Right lobe of liver (tissue), 6 donors: ENCODE measurements around the gene MRPL49. TPM values are rescaled to one million over a fixed set of nuclear protein-coding genes. Genes with fewer than 3 reads are reported as not detected.

ENCODE experiments used
- ATAC-seq, 4 donors: fragments of 200-7000 bp; cut with Tn5 transposase; one replicate each; pipeline ENCODE4 v1.9.1; 2020; ENCODE audit warnings: mild to moderate bottlenecking in 4 of 4, moderate library complexity in 4 of 4
- DNase-seq, 3 donors: peaks; one replicate each; pipeline ENCODE4 v3.0.0-alpha.2; 2020
- H3K27ac ChIP-seq, 3 donors: fragments of 200-600 bp; one replicate each; pipeline ENCODE4 v1.8.0; 2022
- H3K27me3 ChIP-seq, 2 donors: fragments of 200-600 bp; one replicate each; pipeline ENCODE4 v1.8.0; 2022
- H3K36me3 ChIP-seq, 4 donors: fragments of 200-600 bp; sonication (generic) in 1 of 4; one replicate each; pipeline versions ENCODE4 v1.5.1 to v1.8.0; 2017 to 2022; ENCODE audit warnings: control low read depth in 1 of 4
- H3K4me1 ChIP-seq, 4 donors: fragments of 200-600 bp; sonication (generic) in 1 of 4; one replicate each; pipeline versions ENCODE4 v1.5.1 to v1.8.0; 2017 to 2022; ENCODE audit warnings: control low read depth in 1 of 4
- H3K4me3 ChIP-seq, 3 donors: fragments of 200-600 bp; one replicate each; pipeline ENCODE4 v1.8.0; 2022
- H3K9me3 ChIP-seq, 4 donors: fragments of 200-600 bp; sonication (generic) in 1 of 4; one replicate each; pipeline versions ENCODE4 v1.5.1 to v1.8.0; 2017 to 2022; ENCODE audit warnings: control low read depth in 1 of 4
- POLR2A ChIP-seq: fragments of 450-650 bp; IDR thresholded peaks from one replicate; pipeline ENCODE4 v1.6.1; 2017; ENCODE audit warnings: antibody characterized with exemption, mild to moderate bottlenecking
- WGBS: methylation state at CpG from one replicate; pipeline ENCODE4 v1.1.6; 2018; ENCODE audit warnings: low coverage, low lambda C conversion rate; ENCODE audit not compliant: insufficient coverage; ENCODE audit errors: missing lambda C conversion rate; 5-methylcytosine and 5-hydroxymethylcytosine counted together
- intact Hi-C, 2 donors: fragments of 100-400 bp; cut with DNase I; formaldehyde crosslinking; loops; one replicate each; pipeline versions ENCODE4 v1.11.2 to v1.14.1; 2022
- total RNA-seq, 6 experiments: library from RNA; depleted of rRNA in 2 of 6; stranded (reverse); fragments of >200 nt in 2 of 6; fragmentation: NEBNext Ultra II Directional in 3 of 6; extraction: Animal tissue kit (Norgen Biotek cat#: 25700) in 3 of 6; gene quantifications; one replicate each; pipeline versions ENCODE4 v1.1.0 to v1.2.4, GENCODE V29; 2016 to 2023
- TF ChIP-seq, protein P1 (sequence below), 4 donors: fragments of 200-600 bp in 3 of 4; fragments of 450-650 bp in 1 of 4; IDR thresholded peaks; one replicate each; pipeline versions ENCODE4 v1.5.1 to v1.8.0; 2016 to 2022; ENCODE audit warnings: antibody characterized with exemption in 4 of 4, mild to moderate bottlenecking in 2 of 4
- donor health status: DM: no; HTN: yes; CAD: no.
- donor health status: DM: no; HTN: no; CAD: no.
- donor health status: DM: no; HTN: no; CAD: no.
- donor health status: DM: no; HTN: yes; CAD: no.
- donor health status: DM: no; HTN: yes; CAD: no.

Gene MRPL49
- total RNA-seq, 6 experiments from 2014 or later: 26.3 to 51.7 (median 28.4) TPM

DNA sequence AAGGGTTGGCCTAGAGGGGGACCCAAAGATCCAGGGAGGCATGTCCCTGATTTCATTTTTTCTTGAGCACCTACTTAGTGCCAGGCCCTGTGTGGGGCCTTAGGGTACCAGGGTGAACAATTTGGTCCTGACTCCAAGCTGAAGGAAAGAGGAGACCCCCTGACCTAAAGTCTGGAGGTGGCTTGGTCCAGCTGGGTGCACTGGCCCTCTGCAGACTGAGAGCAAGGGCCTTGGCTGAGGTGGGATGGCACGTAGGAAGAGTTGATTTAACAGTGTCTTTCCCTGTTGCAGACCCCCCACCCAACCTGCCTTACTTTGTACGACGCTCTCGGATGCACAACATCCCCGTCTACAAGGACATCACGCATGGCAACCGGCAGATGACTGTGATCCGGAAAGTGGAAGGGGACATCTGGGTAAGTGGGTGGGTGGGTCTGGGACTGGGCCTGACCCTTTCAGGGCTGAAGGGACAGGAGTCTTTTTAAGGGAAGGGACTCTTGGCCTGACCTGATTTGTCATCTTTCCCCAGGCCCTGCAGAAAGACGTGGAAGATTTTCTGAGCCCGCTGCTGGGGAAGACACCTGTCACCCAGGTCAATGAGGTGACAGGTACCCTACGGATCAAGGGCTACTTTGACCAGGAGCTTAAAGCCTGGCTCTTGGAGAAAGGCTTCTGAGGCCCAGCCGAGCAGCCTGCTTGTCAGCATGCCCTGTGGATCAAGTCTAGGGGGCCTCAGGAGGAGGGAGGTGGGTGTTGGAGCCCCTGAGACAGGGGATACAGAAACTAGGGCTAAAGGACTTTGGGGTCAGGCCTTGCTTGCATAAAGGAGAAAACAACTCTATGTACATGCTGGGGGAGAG is 3.3 kb downstream of the MRPL49 start:
- Histone ChIP-seq H3K4me1 (peaks cover 0 to 11% (median 4%) of the 10 kb centered on the region in 4 donors), H3K27ac (no peak overlapping the region), H3K4me3 (no peak overlapping the region), H3K27me3 (no peaks in the 10 kb centered on the region), H3K36me3 (peaks cover 9 to 64% (median 25%) of the 10 kb centered on the region in 4 donors), H3K9me3 (no peaks in the 10 kb centered on the region)
- WGBS: 81% methylated on average over 9 of the region's 12 CpGs
- intact Hi-C loops: loop anchor here in 1 of 2 donors (10.0 kb wide), 1 partner anchor 59 kb away; the partner anchor contains the start of gene CAPN1
- ATAC-seq (no peak), DNase-seq (peak in 1 of 3 donors; percentile 31)
- no peak for TF ChIP-seq POLR2A
- TF ChIP-seq, protein P1, sequence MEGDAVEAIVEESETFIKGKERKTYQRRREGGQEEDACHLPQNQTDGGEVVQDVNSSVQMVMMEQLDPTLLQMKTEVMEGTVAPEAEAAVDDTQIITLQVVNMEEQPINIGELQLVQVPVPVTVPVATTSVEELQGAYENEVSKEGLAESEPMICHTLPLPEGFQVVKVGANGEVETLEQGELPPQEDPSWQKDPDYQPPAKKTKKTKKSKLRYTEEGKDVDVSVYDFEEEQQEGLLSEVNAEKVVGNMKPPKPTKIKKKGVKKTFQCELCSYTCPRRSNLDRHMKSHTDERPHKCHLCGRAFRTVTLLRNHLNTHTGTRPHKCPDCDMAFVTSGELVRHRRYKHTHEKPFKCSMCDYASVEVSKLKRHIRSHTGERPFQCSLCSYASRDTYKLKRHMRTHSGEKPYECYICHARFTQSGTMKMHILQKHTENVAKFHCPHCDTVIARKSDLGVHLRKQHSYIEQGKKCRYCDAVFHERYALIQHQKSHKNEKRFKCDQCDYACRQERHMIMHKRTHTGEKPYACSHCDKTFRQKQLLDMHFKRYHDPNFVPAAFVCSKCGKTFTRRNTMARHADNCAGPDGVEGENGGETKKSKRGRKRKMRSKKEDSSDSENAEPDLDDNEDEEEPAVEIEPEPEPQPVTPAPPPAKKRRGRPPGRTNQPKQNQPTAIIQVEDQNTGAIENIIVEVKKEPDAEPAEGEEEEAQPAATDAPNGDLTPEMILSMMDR (IDR thresholded peaks at IDR 0.05): no peak

DNA sequence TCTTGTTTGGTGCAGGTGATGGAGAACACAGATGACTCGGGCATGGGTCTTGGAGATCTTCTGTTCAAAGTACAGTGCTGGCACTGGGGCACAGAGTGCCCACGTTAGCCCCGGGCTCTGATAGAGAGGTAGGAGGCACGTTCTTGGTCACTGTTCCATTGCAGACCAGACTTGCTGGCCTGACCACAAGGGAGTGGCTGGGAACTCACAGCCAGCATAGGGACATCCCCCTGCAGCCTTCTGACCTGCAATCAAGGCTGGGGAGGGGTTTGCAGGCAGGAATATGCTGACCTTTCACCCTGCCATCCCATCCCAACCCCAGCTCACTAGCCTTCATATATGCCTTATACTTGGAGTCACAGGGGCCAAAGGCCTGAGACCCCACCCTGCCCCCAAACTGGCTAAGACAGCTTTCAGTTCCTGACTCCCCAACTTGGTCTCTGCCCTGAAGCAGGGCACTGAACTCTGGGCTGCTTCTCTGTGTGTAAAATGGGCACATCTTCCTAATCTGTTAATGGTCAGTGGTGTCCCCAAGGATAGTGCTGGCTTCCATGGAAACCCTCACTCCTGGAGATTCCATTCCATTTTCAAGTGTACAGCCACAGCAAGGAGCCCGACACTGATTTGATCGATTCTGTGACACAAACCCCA is 4.6 kb downstream of the MRPL49 start:
- Histone ChIP-seq H3K36me3 (peaks cover 11 to 70% (median 28%) of the 10 kb centered on the region in 4 donors), H3K4me1 (peaks cover 0 to 6% (median 0%) of the 10 kb centered on the region in 4 donors), H3K4me3 (no peak overlapping the region), H3K27me3 (no peaks in the 10 kb centered on the region), H3K27ac (no peak overlapping the region), H3K9me3 (no peaks in the 10 kb centered on the region)
- intact Hi-C loops: loop anchor here in 1 of 2 donors (10.0 kb wide), 1 partner anchor 58 kb away; the partner anchor contains the start of gene CAPN1
- WGBS: 56% methylated on average over 6 of the region's 6 CpGs
- peak in 1 of 3 donors; percentile 21 for DNase-seq
- no peak for ATAC-seq
- TF ChIP-seq, protein P1 (IDR thresholded peaks at IDR 0.05): no peak
- TF ChIP-seq POLR2A: no peak

DNA sequence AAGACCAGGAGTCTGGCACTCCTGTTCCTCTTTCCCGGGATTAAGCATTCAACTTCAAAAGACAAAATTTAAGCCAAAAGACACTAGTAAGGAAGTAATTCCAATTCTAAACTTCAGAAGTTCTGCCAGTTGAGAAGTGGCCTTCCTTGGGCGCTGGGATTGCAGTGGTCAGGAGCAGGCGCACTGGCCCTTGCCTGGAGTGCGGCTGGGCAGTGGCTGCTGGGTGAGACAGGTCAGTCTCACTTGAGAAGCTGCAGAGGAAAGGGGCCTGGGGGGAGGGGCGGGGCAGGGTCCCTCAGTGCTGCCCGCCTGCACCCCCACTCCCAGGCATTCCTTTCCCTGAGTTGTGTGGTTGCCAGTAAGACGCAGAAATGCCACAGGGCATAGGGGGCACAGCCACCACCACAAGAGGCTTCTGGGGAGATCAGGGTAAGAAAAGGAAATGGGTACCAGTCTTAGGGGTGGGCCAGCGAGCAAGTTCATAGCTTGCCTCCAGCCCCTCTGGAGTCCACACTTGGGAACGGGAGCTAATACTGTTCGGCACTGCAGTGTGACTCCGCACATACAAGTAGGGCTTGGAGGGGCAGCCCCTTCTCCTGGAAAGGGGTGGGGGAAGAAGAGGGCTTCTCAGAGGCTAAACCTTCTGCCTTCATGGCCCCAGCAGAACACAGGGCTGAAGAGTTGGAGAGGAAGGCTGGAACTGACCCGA is 5.5 kb downstream of the MRPL49 start:
- no peak overlapping the region for H3K27ac ChIP-seq
- H3K4me1 ChIP-seq: peaks cover 0 to 11% (median 4%) of the 10 kb centered on the region in 4 donors
- H3K9me3 ChIP-seq: no peaks in the 10 kb centered on the region
- ATAC-seq: no peak
- H3K4me3 ChIP-seq: no peak overlapping the region
- peaks cover 11 to 79% (median 32%) of the 10 kb centered on the region in 4 donors for H3K36me3 ChIP-seq
- DNase-seq: no peak
- 67% methylated on average over 9 of the region's 12 CpGs for WGBS
- intact Hi-C loops: loop anchor here in 1 of 2 donors (10.0 kb wide), 1 partner anchor 57 kb away; the partner anchor contains the start of gene CAPN1
- TF ChIP-seq, protein P1 (IDR thresholded peaks at IDR 0.05): no peak
- TF ChIP-seq POLR2A: no peak
- H3K27me3 ChIP-seq: no peaks in the 10 kb centered on the region
